OCI-LY7 (cell line): Measurements from ENCODE around the gene PAXX. TPM values are rescaled to one million over a fixed set of nuclear protein-coding genes. Genes with fewer than 3 reads are reported as not detected.

ENCODE experiments used
- BruUV-seq: library from RNA; stranded (reverse); fragments of 400-500 nt; replicated peaks from 2 replicates; lab custom pipeline; 2021; lab: Mats Ljungman, UMichigan
- CTCF ChIA-PET: fragments of 300-600 bp; sonication (Branson Sonifier 250); formaldehyde crosslinking; loops from one replicate; lab custom pipeline; 2022; ENCODE audit warnings: antibody characterized with exemption; ENCODE audit not compliant: unreplicated experiment; lab: Charles Lee
- POLR2A ChIA-PET: fragments of 300-600 bp; sonication (Branson Sonifier 250); formaldehyde crosslinking; loops from one replicate; lab custom pipeline; 2022; ENCODE audit warnings: antibody characterized with exemption; lab: Charles Lee
- DNase-seq: peaks from one replicate; pipeline ENCODE4 v3.0.0-alpha.2; 2015; ENCODE audit warnings: low spot score
- H2AFZ ChIP-seq: fragments of 200-600 bp; sonication (generic), shearing (Covaris generic); 2 replicates; pipeline ENCODE4 v1.6.1; 2014; ENCODE audit warnings: mild to moderate bottlenecking, antibody characterized with exemption, low read length, moderate library complexity
- H3K27ac ChIP-seq: fragments of 200-600 bp; sonication (generic); 2 replicates; pipeline ENCODE4 v1.5.1; 2014; ENCODE audit warnings: mixed run types, low read depth, mild to moderate bottlenecking, moderate library complexity, low read length, inconsistent platforms; ENCODE audit not compliant: poor library complexity, severe bottlenecking
- H3K36me3 ChIP-seq: fragments of 200-600 bp; sonication (generic); 2 replicates; pipeline ENCODE4 v1.6.1; 2014; ENCODE audit warnings: mild to moderate bottlenecking, antibody characterized with exemption, low read length, moderate library complexity, mixed read lengths; ENCODE audit not compliant: insufficient read depth
- H3K4me1 ChIP-seq: fragments of 200-600 bp; sonication (generic); 2 replicates; pipeline ENCODE4 v1.5.1; 2014; ENCODE audit warnings: mild to moderate bottlenecking, low read length; ENCODE audit not compliant: insufficient read depth, poor library complexity, severe bottlenecking
- H3K4me2 ChIP-seq: fragments of 200-600 bp; sonication (generic); 2 replicates; pipeline ENCODE4 v1.6.1; 2014; ENCODE audit warnings: mild to moderate bottlenecking, low read length
- H3K4me3 ChIP-seq: fragments of 200-600 bp; sonication (generic); 2 replicates; pipeline ENCODE4 v1.5.1; 2014; ENCODE audit warnings: mild to moderate bottlenecking, low read depth, low read length; ENCODE audit not compliant: poor library complexity, severe bottlenecking
- H3K79me2 ChIP-seq: fragments of 200-600 bp; sonication (generic); 2 replicates; pipeline ENCODE4 v1.6.1; 2016; ENCODE audit warnings: low read depth, mild to moderate bottlenecking, low read length, moderate library complexity, mixed read lengths; ENCODE audit not compliant: insufficient read depth
- H3K9me2 ChIP-seq: fragments of 200-600 bp; sonication (generic); 2 replicates; pipeline ENCODE4 v1.6.1; 2016; ENCODE audit warnings: mild to moderate bottlenecking, low read length, mixed read lengths; ENCODE audit not compliant: insufficient read depth
- H3K9me3 ChIP-seq: fragments of 200-600 bp; sonication (generic); 2 replicates; pipeline ENCODE4 v1.6.1; 2014; ENCODE audit warnings: mild to moderate bottlenecking, mixed run types, low read length, mixed read lengths
- H4K20me1 ChIP-seq: fragments of 200-600 bp; sonication (generic); 2 replicates; pipeline ENCODE4 v1.6.1; 2014; ENCODE audit warnings: mild to moderate bottlenecking, antibody characterized with exemption, low read length, moderate library complexity, mixed read lengths; ENCODE audit not compliant: insufficient read depth
- CTCF ChIP-seq: fragments of 200-600 bp; sonication (generic); conservative IDR thresholded peaks from 2 replicates; pipeline ENCODE4 v1.5.1; 2014; ENCODE audit warnings: mild to moderate bottlenecking, antibody characterized with exemption, low read length, moderate library complexity, mixed read lengths
- EZH2phosphoT487 ChIP-seq: fragments of 200-600 bp; sonication (generic); IDR thresholded peaks from 2 replicates; pipeline ENCODE4 v1.6.1; 2018; ENCODE audit warnings: low read depth, borderline replicate concordance, mild to moderate bottlenecking, mixed run types, antibody characterized with exemption, low read length, moderate library complexity, mixed read lengths
- intact Hi-C: fragments of 100-400 bp; cut with micrococcal nuclease; formaldehyde crosslinking; loops from one replicate; pipeline ENCODE4 v1.10.0; 2022; ENCODE audit not compliant: unreplicated experiment
- total RNA-seq, 2 experiments: library from RNA; depleted of rRNA in 1 of 2; stranded (reverse); fragments of >200 nt in 1 of 2; shearing (Covaris generic) in 1 of 2; gene quantifications; 2 replicates each; pipeline ENCODE4 v1.2.3, GENCODE V29; 2014 to 2022

PAXX gene
- total RNA-seq, 2 experiments from 2014 or later, result 45.7 to 63.5 TPM

- ChIA-PET POLR2A (no interaction called here), CTCF (no interaction called here)
- H3K27ac ChIP-seq, result no peak overlapping the region
- no peak overlapping the region for H3K4me3 ChIP-seq
- intact Hi-C loops, result no loop called here
- TF ChIP-seq CTCF (no peak), EZH2phosphoT487 (no peak)
- H3K4me1 ChIP-seq, result peaks cover 9% of the 10 kb centered on the region
- H2AFZ ChIP-seq, result no peak overlapping the region
- no peak for DNase-seq
- H4K20me1 ChIP-seq, result no peaks in the 10 kb centered on the region
- no peaks in the 10 kb centered on the region for H3K9me2 ChIP-seq
- H3K4me2 ChIP-seq, result no peak overlapping the region
- H3K9me3 ChIP-seq, result no peaks in the 10 kb centered on the region
- no TSS peak for BruUV-seq
- H3K79me2 ChIP-seq, result no peaks in the 10 kb centered on the region
- H3K36me3 ChIP-seq, result no peaks in the 10 kb centered on the region
These were observed 22.7 kb downstream of the PAXX start for GRCh38 chr9:137014776-137015539.

- no peaks in the 10 kb centered on the region for H3K9me2 ChIP-seq
- no peak overlapping the region for H3K4me3 ChIP-seq
- BruUV-seq, result no TSS peak
- H3K9me3 ChIP-seq, result no peaks in the 10 kb centered on the region
- ChIA-PET POLR2A (no interaction called here), CTCF (no interaction called here)
- H3K4me1 ChIP-seq, result peaks cover 10% of the 10 kb centered on the region
- intact Hi-C loops, result no loop called here
- no peaks in the 10 kb centered on the region for H3K79me2 ChIP-seq
- DNase-seq, result no peak
- no peaks in the 10 kb centered on the region for H4K20me1 ChIP-seq
- H2AFZ ChIP-seq, result no peak overlapping the region
- no peak overlapping the region for H3K4me2 ChIP-seq
- no peaks in the 10 kb centered on the region for H3K36me3 ChIP-seq
- TF ChIP-seq EZH2phosphoT487 (no peak), CTCF (no peak)
- no peak overlapping the region for H3K27ac ChIP-seq
These were observed 23.3 kb downstream of the PAXX start for GRCh38 chr9:137015540-137015930.

- CTCF ChIA-PET, result no interaction called here
- BruUV-seq, result no TSS peak
These were observed 23.8 kb downstream of the PAXX start for GRCh38 chr9:137015976-137016375.

More at GRCh38 chr9:137015976-137016375, 23.8 kb downstream of the PAXX start:
- H3K9me2 ChIP-seq, result no peaks in the 10 kb centered on the region
- no peaks in the 10 kb centered on the region for H3K36me3 ChIP-seq
- intact Hi-C loops, result no loop called here
- no peaks in the 10 kb centered on the region for H3K79me2 ChIP-seq
- no peak for DNase-seq
- H3K9me3 ChIP-seq, result no peaks in the 10 kb centered on the region
- H3K4me1 ChIP-seq, result peaks cover 10% of the 10 kb centered on the region
- H3K27ac ChIP-seq, result no peak overlapping the region
- no peak overlapping the region for H3K4me3 ChIP-seq
- no peak overlapping the region for H3K4me2 ChIP-seq
- no peaks in the 10 kb centered on the region for H4K20me1 ChIP-seq
- TF ChIP-seq EZH2phosphoT487, result no peak
- no peak for TF ChIP-seq CTCF
- POLR2A ChIA-PET, result no interaction called here
- no peak overlapping the region for H2AFZ ChIP-seq
